K562 (cell line): Measurements from ENCODE around the gene SLC25A42. TPM values are rescaled to one million over a fixed set of nuclear protein-coding genes. Genes with fewer than 3 reads are reported as not detected.
A peak's percentile ranks its signal among the peaks of the same experiment; 100 is the strongest.

Experiments
- DEAF1 ChIP-seq: fragments of 450-650 bp; formaldehyde crosslinking; IDR thresholded peaks from 2 replicates; pipeline ENCODE4 v1.4.0; 2020; ENCODE audit warnings: mild to moderate bottlenecking, moderate library complexity
- ETS1 ChIP-seq: conservative IDR thresholded peaks from 2 replicates; pipeline ENCODE4 v1.6.1; 2011; ENCODE audit warnings: low read depth, mild to moderate bottlenecking, low read length; ENCODE audit not compliant: control insufficient read depth
- HMGXB4 ChIP-seq: sonication (generic); formaldehyde crosslinking; IDR thresholded peaks from 2 replicates; pipeline ENCODE4 v1.8.1; 2023; ENCODE audit warnings: mild to moderate bottlenecking, missing genetic modification reagents
- REST ChIP-seq, 2 experiments: fragments of 450-650 bp; formaldehyde crosslinking in 1 of 2; IDR thresholded peaks; 2 replicates each; pipeline versions ENCODE4 v1.4.0 to v1.6.1; 2014 to 2020; ENCODE audit warnings: mild to moderate bottlenecking in 2 of 2, borderline replicate concordance in 1 of 2, low read depth in 1 of 2
- VEZF1 ChIP-seq: fragments of 200-800 bp; sonication (Bioruptor generic); IDR thresholded peaks from 2 replicates; pipeline ENCODE4 v1.6.1; 2017; ENCODE audit warnings: missing genetic modification characterization, missing compliant biosample characterization
- ZC3H11A ChIP-seq: IDR thresholded peaks from 2 replicates; pipeline ENCODE4 v1.6.1; 2012; ENCODE audit warnings: low read depth, low read length, improper control_type of control experiment
- polyA plus RNA-seq, 8 experiments: library from polyadenylated mRNA; depleted of rRNA in 4 of 8; stranded (reverse) in 5 of 8; unstranded in 3 of 8; fragments of >200 nt; fragmentation: Nextera tagmentation in 2 of 8; fragmentation: Illumina TruSeq in 1 of 8; extraction: Ambion mirVana in 2 of 8; extraction: Trizol in 1 of 8; gene quantifications; 2 replicates each; pipeline versions ENCODE4 v1.2.1 to v1.2.3, GENCODE V29; 2011 to 2014; ENCODE audit warnings: inconsistent platforms in 1 of 8, missing spikeins in 1 of 8
- total RNA-seq, 7 experiments: library from RNA; depleted of rRNA in 6 of 7; stranded (reverse); fragments of >200 nt in 6 of 7; fragmentation: Illumina TruSeq in 2 of 7; extraction: Trizol in 2 of 7; gene quantifications; 2 replicates each; pipeline versions ENCODE4 v1.2.1 to v1.2.3, GENCODE V29; 2011 to 2021; ENCODE audit warnings: low replicate concordance in 1 of 7

The SLC25A42 gene
- total and polyA plus RNA-seq, 9 of the 15 experiments (the other 6 are each of a cell fraction or from before 2014, with no cell fraction given), result 0.59 to 32.2 (median 14.1) TPM

- TF ChIP-seq REST (IDR thresholded peaks at IDR 0.05; ENCODE audit: borderline replicate concordance) (peak; percentile 72), REST (CRISPR knock-in tag; IDR thresholded peaks at IDR 0.05; ENCODE audit: low read depth) (no peak), ETS1 (0 out of 2 replicates have a peak, but pooled peaks have one; percentile 29), DEAF1 (peak; percentile 13; the same call in 1 of the 2 replicates), VEZF1 (peak; percentile 43; the same call in 1 of the 2 replicates), ZC3H11A (no peak), HMGXB4 (CRISPR knock-in tag) (no peak)
These were observed 49.3 kb downstream of the SLC25A42 start (continued) for GRCh38 chr19:19113040-19113626.
